ENCODE measurements around the gene CABYR.
"Not testable (repeated sequence)": the region's sequence is repeated elsewhere in the genome, so short reads cannot be mapped to it uniquely, and the experiment has no call there.

CABYR gene

GRCh38 chr18:24130494-24130893 is 8.4 kb upstream of the CABYR start:
- no peak for DNase-seq

GRCh38 chr18:24136967-24137373 is 1.9 kb upstream of the CABYR start:
- DNase-seq: peak; percentile 71

DNA sequence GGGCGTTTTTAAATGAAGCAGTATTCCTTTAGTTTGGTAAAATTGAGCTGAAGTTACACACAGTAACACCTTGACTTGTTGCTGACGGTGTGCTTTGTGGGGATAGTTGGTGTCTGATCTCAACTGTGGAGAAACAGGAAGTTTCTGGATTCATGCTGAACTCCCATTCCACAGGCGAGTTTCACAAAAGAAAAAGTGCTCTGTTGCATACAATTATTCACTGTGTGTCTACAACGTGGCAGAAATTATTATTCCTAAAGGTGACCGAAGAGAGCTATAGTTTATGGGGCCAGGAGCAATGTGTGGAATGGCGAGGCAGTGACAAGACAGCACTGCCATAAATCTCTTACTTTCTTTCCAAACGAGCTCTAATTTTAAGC is 463 bp upstream of the CABYR start:
- DNase-seq: no peak

GRCh38 chr18:24140697-24141096 is 1.8 kb downstream of the CABYR start:
- no peak for DNase-seq

DNA sequence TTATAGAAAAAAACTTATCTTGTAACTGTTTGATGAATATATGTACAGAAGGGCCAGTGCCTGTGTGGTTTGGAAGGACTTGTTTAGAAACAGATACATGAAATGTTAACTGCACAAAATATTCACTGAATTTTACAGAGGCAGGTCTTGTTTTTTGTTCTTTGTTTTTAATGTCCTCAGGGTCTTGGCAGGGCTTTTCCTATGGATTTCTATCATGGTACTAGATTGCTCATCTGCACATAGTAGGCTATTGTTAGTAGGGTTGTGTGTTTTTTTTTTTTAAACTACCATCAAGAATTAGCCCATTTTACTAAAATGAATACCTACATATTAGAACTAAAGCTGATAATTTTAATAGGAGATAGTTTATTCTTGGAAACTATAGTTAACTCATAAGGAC is 3.5 kb downstream of the CABYR start:
- no peak for DNase-seq

GRCh38 chr18:24149591-24149990 is 10.7 kb downstream of the CABYR start:
- not testable (repeated sequence) for DNase-seq

GRCh38 chr18:24153397-24153796 is 14.5 kb downstream of the CABYR start:
- DNase-seq: no peak

GRCh38 chr18:24157855-24158254 is 19.0 kb downstream of the CABYR start:
- DNase-seq: no peak

DNA sequence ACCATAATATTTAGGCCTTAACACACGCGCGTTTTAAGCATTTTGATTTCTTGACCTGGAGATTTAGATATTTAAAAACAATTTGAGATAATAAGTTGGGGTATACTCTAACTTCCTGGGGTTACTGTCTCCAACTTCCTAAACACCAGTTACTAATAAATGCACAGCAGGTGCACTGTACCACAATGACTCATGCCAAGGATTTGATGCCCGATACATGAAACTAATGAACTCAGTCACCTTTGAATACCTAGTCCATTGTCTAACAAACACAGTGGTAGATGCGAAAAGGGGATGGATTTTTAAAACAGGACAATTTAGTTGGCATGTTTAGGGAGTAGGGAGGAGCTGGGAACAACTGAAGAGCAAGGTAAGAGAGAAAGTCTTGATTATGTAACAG is 21.2 kb downstream of the CABYR start:
- DNase-seq: no peak

GRCh38 chr18:24161304-24161703 is 22.4 kb downstream of the CABYR start:
- no peak for DNase-seq

- DNase-seq: no peak
These were observed 29.6 kb downstream of the CABYR start for GRCh38 chr18:24168496-24168895.

- peak; percentile 23 for DNase-seq
These were observed 31.5 kb downstream of the CABYR start for GRCh38 chr18:24170360-24170759.

- peak; percentile 82 for DNase-seq
These were observed 35.1 kb downstream of the CABYR start for GRCh38 chr18:24173997-24174396.

DNA sequence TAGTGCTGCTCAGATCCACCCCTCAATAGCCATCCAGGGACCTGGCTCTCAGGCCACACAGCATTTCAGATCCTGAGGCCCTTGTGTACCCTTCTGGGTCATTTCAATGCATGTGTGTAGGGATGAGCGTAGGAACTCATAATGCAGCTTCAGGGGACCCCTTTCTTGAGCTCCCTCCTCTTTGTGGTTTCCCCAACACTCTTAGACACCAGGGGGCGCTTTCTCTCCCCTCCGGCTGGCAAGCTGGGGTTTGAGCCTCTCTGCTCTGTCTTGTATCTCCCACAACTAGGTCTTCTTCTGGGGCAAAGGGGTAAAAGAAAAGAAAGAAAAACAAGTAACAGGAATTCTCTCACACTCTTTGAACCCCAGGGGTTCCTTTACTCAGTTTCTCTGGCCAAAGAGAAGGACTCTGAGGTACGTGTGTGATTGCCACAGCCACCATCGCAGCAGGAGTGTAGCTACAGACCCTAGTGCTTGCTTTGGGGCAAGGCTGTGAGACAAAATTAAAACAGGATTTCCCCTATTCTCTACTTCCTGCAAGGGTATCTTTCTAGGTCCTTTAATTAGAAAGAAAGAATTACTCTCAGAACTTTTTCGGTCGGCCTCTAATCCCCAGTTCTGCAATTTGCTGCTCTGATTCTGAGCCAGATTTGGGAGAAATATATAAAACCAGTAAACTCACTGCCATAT is 38.0 kb downstream of the CABYR start:
- peak; percentile 65 for DNase-seq

DNA sequence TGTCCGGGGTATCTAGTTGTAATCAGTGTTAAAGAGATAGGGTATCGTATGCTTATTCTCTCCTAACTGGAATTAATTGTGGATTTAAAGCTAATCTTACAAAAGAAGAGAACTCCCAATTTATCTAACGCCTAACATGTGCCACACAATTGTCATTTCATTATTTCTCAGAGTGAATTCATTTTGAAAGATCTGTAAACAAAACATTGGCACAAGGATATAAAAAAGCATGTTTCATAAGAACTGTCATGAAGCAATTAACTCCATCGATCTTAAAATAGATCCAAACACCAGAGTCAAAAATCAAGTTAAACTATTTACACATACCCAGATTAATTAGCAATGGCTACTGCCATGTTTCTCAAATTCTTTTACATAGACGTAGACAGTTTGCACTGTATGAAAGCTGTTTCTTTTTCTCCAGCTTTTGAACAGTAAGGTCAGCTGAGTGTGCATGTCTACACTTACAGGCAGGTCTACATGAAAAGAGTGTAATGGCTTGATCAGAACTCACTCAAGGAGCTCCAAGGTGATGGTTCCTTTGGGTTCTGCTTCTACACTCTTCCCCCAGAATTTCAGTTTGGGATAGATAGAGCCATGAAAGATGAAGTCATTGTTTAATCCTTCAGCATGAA is 38.8 kb downstream of the CABYR start:
- no peak for DNase-seq

- DNase-seq: no peak
These were observed 41.2 kb downstream of the CABYR start for GRCh38 chr18:24180048-24180447.

GRCh38 chr18:24181806-24182205 is 42.9 kb downstream of the CABYR start:
- DNase-seq: peak; percentile 19

GRCh38 chr18:24185805-24186204 is 46.9 kb downstream of the CABYR start:
- no peak for DNase-seq

DNA sequence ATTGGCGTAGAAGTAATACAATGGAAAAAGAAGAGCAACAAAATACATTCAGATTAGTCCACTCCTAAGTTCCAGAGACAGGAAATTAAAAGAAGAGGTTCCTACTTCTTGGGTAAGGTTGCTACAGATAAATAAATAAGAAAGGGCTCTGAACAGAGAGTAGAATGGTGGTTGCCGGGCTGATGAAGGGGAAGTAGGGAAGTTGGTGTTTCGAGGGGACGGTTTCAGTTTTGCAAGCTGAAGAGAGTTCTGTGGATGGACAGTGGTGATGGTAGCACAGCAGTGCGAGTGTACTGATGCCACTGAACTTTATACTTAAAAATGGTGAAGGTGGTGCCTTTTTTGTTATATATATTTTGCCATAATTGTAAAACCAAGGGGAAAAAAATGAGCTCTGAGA is 48.2 kb downstream of the CABYR start:
- DNase-seq: no peak

GRCh38 chr18:24187689-24188088 is 48.8 kb downstream of the CABYR start:
- DNase-seq: no peak

DNA sequence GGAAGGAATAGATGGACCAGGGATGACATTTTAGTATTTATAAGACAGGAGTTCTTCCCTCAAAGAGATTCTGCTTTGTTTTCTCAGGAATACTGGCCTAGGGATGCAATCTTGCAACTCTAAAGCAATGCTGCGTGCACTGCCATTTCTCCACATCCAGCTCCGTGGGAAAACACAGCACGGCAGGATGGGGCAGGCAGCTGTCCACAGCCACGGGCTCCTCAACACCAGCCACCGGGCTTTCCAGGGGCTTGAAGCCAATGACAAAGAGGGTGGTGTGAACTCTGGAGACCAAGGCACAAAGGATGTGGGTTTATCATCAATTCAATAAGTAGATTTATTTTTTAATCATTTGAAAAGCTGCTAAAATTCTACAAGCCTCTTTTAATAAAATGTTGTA is 49.3 kb downstream of the CABYR start:
- no peak for DNase-seq

DNA sequence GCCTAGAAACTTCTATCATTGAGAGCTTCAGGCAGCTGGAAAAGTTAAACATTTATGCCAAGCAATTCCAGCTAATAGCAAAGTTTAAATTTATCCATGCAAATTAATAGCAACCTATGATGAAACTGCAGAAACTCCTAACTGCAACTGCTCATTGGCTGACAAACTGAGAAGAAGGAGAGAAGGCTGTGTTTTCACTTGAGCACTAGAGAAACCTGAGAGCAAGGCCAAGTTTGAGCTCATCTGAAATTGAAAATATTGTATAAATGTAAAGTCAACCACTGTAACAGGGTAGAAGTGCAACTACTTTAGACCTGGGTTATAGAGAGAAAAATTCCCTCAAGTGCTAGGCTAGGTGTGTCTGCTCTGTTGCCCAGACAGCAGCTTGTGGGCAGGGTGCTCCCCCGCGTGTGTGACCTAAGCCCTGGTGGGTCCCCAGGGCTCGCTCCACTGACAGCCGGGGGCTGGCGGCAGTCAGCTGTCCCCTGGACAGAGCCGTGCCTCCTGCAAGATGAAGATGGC is 50.2 kb downstream of the CABYR start:
- DNase-seq: no peak

GRCh38 chr18:24189664-24190346 is 50.9 kb downstream of the CABYR start:
- no peak for DNase-seq

- DNase-seq: no peak
These were observed 51.7 kb downstream of the CABYR start for GRCh38 chr18:24190590-24190989.
